Breast epithelium (tissue), 3 donors: ENCODE results near the gene AGAP1.

Experiments used
- POLR2A ChIP-seq: fragments of 450-650 bp; IDR thresholded peaks from one replicate; pipeline ENCODE4 v1.6.1; 2016; ENCODE audit warnings: antibody characterized with exemption, mild to moderate bottlenecking, moderate library complexity
- POLR2AphosphoS5 ChIP-seq, 3 donors: sonication (generic); formaldehyde crosslinking; IDR thresholded peaks; one replicate each; pipeline ENCODE4 v1.6.1; 2017; ENCODE audit warnings: antibody characterized with exemption in 3 of 3
- TF ChIP-seq, protein P1 (sequence below), 3 donors: fragments of 450-650 bp; IDR thresholded peaks; one replicate each; pipeline ENCODE4 v1.5.1; 2016 to 2017; ENCODE audit warnings: antibody characterized with exemption in 3 of 3, mild to moderate bottlenecking in 3 of 3, moderate library complexity in 3 of 3

GRCh38 chr2:235679471-235679870, 185.6 kb downstream of the AGAP1 start:
- TF ChIP-seq, protein P1, sequence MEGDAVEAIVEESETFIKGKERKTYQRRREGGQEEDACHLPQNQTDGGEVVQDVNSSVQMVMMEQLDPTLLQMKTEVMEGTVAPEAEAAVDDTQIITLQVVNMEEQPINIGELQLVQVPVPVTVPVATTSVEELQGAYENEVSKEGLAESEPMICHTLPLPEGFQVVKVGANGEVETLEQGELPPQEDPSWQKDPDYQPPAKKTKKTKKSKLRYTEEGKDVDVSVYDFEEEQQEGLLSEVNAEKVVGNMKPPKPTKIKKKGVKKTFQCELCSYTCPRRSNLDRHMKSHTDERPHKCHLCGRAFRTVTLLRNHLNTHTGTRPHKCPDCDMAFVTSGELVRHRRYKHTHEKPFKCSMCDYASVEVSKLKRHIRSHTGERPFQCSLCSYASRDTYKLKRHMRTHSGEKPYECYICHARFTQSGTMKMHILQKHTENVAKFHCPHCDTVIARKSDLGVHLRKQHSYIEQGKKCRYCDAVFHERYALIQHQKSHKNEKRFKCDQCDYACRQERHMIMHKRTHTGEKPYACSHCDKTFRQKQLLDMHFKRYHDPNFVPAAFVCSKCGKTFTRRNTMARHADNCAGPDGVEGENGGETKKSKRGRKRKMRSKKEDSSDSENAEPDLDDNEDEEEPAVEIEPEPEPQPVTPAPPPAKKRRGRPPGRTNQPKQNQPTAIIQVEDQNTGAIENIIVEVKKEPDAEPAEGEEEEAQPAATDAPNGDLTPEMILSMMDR (IDR thresholded peaks at IDR 0.05): no peak
- TF ChIP-seq POLR2A (no peak), POLR2AphosphoS5 (IDR thresholded peaks at IDR 0.05) (no peak)
